K562 (cell line): ENCODE results near the gene XPC. TPM values are rescaled to one million over a fixed set of nuclear protein-coding genes. Genes with fewer than 3 reads are reported as not detected.
A peak's percentile ranks its signal among the peaks of the same experiment; 100 is the strongest.

ENCODE experiments used
- CCAR2 ChIP-seq: fragments of 200-400 bp; formaldehyde crosslinking; IDR thresholded peaks from 2 replicates; pipeline ENCODE4 v1.6.1; 2017; ENCODE audit warnings: mild to moderate bottlenecking, low read depth, low read length
- CREM ChIP-seq: IDR thresholded peaks from 2 replicates; pipeline ENCODE4 v1.6.1; 2014; ENCODE audit warnings: antibody characterized with exemption, low read depth
- CXXC5 ChIP-seq: fragments of 250-450 bp; sonication (Bioruptor Pico); IDR thresholded peaks from 2 replicates; pipeline ENCODE4 v1.8.0; 2022; ENCODE audit warnings: inconsistent platforms, mild to moderate bottlenecking, moderate library complexity
- EGR1 ChIP-seq: fragments of 450-650 bp; conservative IDR thresholded peaks from 2 replicates; pipeline ENCODE4 v1.6.1; 2017; ENCODE audit warnings: mild to moderate bottlenecking
- ESRRB ChIP-seq: fragments of 250-450 bp; sonication (Bioruptor Pico); IDR thresholded peaks from 2 replicates; pipeline ENCODE4 v1.5.0; 2020; ENCODE audit warnings: mild to moderate bottlenecking, moderate library complexity, borderline replicate concordance
- HDAC6 ChIP-seq: IDR thresholded peaks from 2 replicates; pipeline ENCODE4 v1.6.1; 2012; ENCODE audit warnings: low read depth, mild to moderate bottlenecking, control low read depth, inconsistent platforms, low read length, moderate library complexity
- MBD2 ChIP-seq: sonication (generic); IDR thresholded peaks from 2 replicates; pipeline ENCODE4 v1.6.1; 2016; ENCODE audit warnings: low read depth, borderline replicate concordance
- NR2C2 ChIP-seq, 2 experiments: fragments of 200-800 bp in 1 of 2; sonication (Bioruptor generic) in 1 of 2; sonication (generic) in 1 of 2; formaldehyde crosslinking in 1 of 2; IDR thresholded peaks; 2 replicates each; pipeline versions ENCODE4 v1.6.1 to v1.8.0; 2016 to 2022; ENCODE audit warnings: mild to moderate bottlenecking in 1 of 2, missing compliant biosample characterization in 1 of 2, missing genetic modification characterization in 1 of 2, missing genetic modification reagents in 1 of 2
- PCBP1 ChIP-seq: fragments of 200-400 bp; formaldehyde crosslinking; IDR thresholded peaks from 2 replicates; pipeline ENCODE4 v1.6.1; 2018; ENCODE audit warnings: mild to moderate bottlenecking, low read depth, low read length; ENCODE audit not compliant: poor library complexity, severe bottlenecking
- PHB ChIP-seq: fragments of 250-450 bp; sonication (Bioruptor Pico); IDR thresholded peaks from 2 replicates; pipeline ENCODE4 v1.5.0; 2021
- PRMT5 ChIP-seq: sonication (generic); formaldehyde crosslinking; IDR thresholded peaks from 2 replicates; pipeline ENCODE4 v1.5.0; 2020; ENCODE audit warnings: missing genetic modification reagents
- SREBF2 ChIP-seq: sonication (generic); formaldehyde crosslinking; IDR thresholded peaks from 2 replicates; pipeline ENCODE4 v1.4.0; 2020; ENCODE audit warnings: mild to moderate bottlenecking, missing genetic modification reagents
- SUPT5H ChIP-seq: fragments of 450-650 bp; IDR thresholded peaks from 2 replicates; pipeline ENCODE4 v1.6.1; 2016
- ZNF165 ChIP-seq: fragments of 250-450 bp; sonication (Bioruptor Pico); IDR thresholded peaks from 2 replicates; pipeline ENCODE4 v1.4.0; 2020; ENCODE audit warnings: borderline replicate concordance
- ZNF263 ChIP-seq: sonication (generic); formaldehyde crosslinking; IDR thresholded peaks from 2 replicates; pipeline ENCODE4 v1.8.0; 2022; ENCODE audit warnings: mild to moderate bottlenecking, missing genetic modification reagents, borderline replicate concordance
- polyA plus RNA-seq, 8 experiments: library from polyadenylated mRNA; depleted of rRNA in 4 of 8; stranded (reverse) in 5 of 8; unstranded in 3 of 8; fragments of >200 nt; fragmentation: Nextera tagmentation in 2 of 8; fragmentation: Illumina TruSeq in 1 of 8; extraction: Ambion mirVana in 2 of 8; extraction: Trizol in 1 of 8; gene quantifications; 2 replicates each; pipeline versions ENCODE4 v1.2.1 to v1.2.3, GENCODE V29; 2011 to 2014; ENCODE audit warnings: inconsistent platforms in 1 of 8, missing spikeins in 1 of 8
- total RNA-seq, 7 experiments: library from RNA; depleted of rRNA in 6 of 7; stranded (reverse); fragments of >200 nt in 6 of 7; fragmentation: Illumina TruSeq in 2 of 7; extraction: Trizol in 2 of 7; gene quantifications; 2 replicates each; pipeline versions ENCODE4 v1.2.1 to v1.2.3, GENCODE V29; 2011 to 2021; ENCODE audit warnings: low replicate concordance in 1 of 7
- TF ChIP-seq, protein P1 (sequence below): fragments of 250-450 bp; sonication (Bioruptor Pico); IDR thresholded peaks from 2 replicates; pipeline ENCODE4 v1.8.0; 2022; ENCODE audit warnings: inconsistent platforms, mild to moderate bottlenecking, moderate library complexity, borderline replicate concordance
- TF ChIP-seq, protein P2 (sequence below): fragments of 450-650 bp; IDR thresholded peaks from 2 replicates; pipeline ENCODE4 v1.6.1; 2016; ENCODE audit warnings: missing biosample characterization, missing genetic modification characterization
- TF ChIP-seq, protein P3 (sequence below): sonication (generic); formaldehyde crosslinking; IDR thresholded peaks from 2 replicates; pipeline ENCODE4 v1.8.0; 2023; ENCODE audit warnings: missing genetic modification reagents, mild to moderate bottlenecking, borderline replicate concordance

Gene XPC
- total and polyA plus RNA-seq, 9 of the 15 experiments (the other 6 are each of a cell fraction or from before 2014, with no cell fraction given) = 3.8 to 54.7 (median 41.3) TPM

DNA sequence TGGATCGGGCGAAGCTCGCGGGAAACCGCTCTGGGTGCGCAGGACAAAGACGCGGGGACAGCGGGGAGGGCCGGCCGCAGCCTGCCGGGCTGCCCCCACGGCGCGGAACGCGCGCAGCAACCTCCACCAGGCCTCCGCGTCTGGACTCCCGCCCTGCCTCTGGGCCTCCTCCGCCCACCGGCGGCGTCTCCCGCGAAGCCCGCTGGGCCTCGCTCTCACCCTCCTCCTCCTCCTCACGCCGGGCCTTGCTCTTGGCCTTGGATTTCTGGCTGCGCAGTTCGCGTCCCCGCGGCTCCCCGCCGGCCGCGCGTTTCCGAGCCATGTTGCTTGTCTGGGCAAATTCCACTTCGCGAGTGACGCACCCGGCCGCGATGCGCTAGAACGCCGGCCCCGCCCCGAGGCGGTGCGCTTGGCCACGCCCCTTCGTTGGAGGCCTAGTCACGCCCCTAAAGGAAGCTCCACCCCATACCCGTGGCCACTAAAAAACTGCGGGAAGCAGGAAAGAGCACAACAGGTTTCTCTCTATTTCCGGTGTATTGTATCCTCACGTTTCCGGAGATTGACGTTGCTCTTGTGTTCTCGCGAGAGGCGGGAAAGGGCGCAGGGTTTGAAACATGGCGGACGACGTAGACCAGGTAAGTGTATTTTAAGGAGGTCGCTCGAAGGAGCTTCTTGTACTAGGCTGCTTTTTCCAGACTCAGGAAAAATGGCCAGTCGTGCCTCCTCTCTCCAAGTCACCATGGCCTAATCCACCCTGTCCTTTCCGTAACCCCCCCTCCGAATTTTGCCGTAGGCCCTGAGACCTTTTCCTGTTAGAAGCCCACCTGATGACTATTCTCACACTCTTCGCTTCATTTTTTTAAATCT lies at the start of gene XPC, which contains the start of gene LSM3 (continued):
- TF ChIP-seq, protein P1, sequence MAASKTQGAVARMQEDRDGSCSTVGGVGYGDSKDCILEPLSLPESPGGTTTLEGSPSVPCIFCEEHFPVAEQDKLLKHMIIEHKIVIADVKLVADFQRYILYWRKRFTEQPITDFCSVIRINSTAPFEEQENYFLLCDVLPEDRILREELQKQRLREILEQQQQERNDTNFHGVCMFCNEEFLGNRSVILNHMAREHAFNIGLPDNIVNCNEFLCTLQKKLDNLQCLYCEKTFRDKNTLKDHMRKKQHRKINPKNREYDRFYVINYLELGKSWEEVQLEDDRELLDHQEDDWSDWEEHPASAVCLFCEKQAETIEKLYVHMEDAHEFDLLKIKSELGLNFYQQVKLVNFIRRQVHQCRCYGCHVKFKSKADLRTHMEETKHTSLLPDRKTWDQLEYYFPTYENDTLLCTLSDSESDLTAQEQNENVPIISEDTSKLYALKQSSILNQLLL (CRISPR knock-in tag) = no peak
- TF ChIP-seq ESRRB (CRISPR knock-in tag) (no peak), HDAC6 (no peak), ZNF165 (CRISPR knock-in tag) (peak; percentile 57; the same call in 1 of the 2 replicates), PHB (CRISPR knock-in tag) (peak; percentile 44; the same call in 1 of the 2 replicates), SREBF2 (CRISPR knock-in tag) (no peak), SUPT5H (peak; percentile 98), PCBP1 (peak; percentile 94), CCAR2 (no peak), PRMT5 (CRISPR knock-in tag) (peak; percentile 75; the same call in 1 of the 2 replicates), MBD2 (peak; percentile 74; the same call in 1 of the 2 replicates), NR2C2 (CRISPR knock-in tag; IDR thresholded peaks at IDR 0.05) (peak; percentile 81), NR2C2 (tag; IDR thresholded peaks at IDR 0.05) (peak; percentile 84), ZNF263 (CRISPR knock-in tag) (peak; percentile 70; the same call in 1 of the 2 replicates), CXXC5 (CRISPR knock-in tag) (peak; percentile 94), EGR1 (peak; percentile 72), CREM (peak; percentile 91)
- TF ChIP-seq, protein P2, sequence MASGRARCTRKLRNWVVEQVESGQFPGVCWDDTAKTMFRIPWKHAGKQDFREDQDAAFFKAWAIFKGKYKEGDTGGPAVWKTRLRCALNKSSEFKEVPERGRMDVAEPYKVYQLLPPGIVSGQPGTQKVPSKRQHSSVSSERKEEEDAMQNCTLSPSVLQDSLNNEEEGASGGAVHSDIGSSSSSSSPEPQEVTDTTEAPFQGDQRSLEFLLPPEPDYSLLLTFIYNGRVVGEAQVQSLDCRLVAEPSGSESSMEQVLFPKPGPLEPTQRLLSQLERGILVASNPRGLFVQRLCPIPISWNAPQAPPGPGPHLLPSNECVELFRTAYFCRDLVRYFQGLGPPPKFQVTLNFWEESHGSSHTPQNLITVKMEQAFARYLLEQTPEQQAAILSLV (tag) = no peak
- TF ChIP-seq, protein P3, sequence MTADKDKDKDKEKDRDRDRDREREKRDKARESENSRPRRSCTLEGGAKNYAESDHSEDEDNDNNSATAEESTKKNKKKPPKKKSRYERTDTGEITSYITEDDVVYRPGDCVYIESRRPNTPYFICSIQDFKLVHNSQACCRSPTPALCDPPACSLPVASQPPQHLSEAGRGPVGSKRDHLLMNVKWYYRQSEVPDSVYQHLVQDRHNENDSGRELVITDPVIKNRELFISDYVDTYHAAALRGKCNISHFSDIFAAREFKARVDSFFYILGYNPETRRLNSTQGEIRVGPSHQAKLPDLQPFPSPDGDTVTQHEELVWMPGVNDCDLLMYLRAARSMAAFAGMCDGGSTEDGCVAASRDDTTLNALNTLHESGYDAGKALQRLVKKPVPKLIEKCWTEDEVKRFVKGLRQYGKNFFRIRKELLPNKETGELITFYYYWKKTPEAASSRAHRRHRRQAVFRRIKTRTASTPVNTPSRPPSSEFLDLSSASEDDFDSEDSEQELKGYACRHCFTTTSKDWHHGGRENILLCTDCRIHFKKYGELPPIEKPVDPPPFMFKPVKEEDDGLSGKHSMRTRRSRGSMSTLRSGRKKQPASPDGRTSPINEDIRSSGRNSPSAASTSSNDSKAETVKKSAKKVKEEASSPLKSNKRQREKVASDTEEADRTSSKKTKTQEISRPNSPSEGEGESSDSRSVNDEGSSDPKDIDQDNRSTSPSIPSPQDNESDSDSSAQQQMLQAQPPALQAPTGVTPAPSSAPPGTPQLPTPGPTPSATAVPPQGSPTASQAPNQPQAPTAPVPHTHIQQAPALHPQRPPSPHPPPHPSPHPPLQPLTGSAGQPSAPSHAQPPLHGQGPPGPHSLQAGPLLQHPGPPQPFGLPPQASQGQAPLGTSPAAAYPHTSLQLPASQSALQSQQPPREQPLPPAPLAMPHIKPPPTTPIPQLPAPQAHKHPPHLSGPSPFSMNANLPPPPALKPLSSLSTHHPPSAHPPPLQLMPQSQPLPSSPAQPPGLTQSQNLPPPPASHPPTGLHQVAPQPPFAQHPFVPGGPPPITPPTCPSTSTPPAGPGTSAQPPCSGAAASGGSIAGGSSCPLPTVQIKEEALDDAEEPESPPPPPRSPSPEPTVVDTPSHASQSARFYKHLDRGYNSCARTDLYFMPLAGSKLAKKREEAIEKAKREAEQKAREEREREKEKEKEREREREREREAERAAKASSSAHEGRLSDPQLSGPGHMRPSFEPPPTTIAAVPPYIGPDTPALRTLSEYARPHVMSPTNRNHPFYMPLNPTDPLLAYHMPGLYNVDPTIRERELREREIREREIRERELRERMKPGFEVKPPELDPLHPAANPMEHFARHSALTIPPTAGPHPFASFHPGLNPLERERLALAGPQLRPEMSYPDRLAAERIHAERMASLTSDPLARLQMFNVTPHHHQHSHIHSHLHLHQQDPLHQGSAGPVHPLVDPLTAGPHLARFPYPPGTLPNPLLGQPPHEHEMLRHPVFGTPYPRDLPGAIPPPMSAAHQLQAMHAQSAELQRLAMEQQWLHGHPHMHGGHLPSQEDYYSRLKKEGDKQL = 0 out of 2 replicates have a peak, but pooled peaks have one; percentile 85
